Activated CD8-positive, alpha-beta memory T cell treated with anti-CD3 and anti-CD28 coated beads for 4 hours (primary cell): ENCODE results near the gene AEBP1.

ENCODE experiments used
- DNase-seq, 2 donors: peaks; one replicate each; pipeline ENCODE4 v3.0.0-alpha.2; 2020; ENCODE audit warnings: low read depth in 2 of 2

AEBP1 gene

GRCh38 chr7:44142028-44142427 is 37.9 kb downstream of the AEBP1 start:
- no peak for DNase-seq

DNA sequence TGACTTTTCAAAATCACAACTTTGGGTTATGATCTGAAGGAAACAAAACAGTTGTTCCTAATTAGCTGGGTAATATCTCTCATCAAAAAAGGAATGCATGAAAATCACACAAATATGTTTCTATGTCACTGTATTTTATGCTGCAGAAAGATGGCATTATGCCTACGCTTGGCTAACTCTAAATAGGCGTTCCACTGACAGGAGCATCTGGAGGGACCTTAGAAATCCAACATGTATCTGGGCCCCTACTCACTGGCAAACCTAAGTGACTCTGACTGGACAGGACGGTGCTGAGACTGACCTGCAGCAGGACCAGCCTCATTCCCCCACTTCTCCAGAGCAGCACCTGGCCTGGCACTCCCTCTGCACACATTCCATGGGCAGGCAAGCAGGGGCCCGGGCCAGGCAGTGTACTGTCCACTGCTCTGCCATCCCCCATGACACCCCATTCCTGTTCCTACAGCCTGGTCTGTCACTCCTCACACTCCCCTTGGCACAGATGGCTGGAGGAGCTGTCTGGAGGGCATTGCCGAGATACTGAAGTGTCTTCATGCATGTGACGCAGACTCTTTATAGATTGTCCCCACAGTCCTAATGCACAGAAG is 39.6 kb downstream of the AEBP1 start:
- no peak for DNase-seq

GRCh38 chr7:44144426-44144967 is 40.4 kb downstream of the AEBP1 start:
- DNase-seq: no peak

DNA sequence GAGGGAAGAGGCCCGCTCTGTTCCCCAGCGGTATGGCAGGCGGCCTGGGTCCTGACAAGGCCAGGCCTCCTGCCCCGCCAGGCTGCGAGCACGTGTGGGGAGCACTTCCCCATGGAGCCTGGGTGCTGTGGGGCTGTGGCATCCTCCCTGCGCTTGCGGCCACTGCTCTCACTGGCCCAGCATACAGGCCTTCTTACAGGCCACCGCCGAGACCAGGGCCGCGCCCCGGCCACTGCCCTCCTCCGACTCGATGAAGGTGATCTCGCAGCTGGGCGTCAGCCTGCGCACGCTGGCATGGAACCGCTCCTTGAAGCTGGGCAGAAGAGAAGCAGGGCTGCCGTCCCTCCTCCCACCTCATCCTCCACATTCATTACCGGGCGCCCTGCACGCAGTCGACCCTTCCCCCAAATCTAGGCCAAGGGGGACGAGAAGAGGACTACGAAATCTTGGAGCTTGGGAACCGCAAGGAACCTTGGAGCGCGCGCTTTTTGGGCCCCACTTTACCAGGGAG is 40.9 kb downstream of the AEBP1 start:
- DNase-seq: no peak

DNA sequence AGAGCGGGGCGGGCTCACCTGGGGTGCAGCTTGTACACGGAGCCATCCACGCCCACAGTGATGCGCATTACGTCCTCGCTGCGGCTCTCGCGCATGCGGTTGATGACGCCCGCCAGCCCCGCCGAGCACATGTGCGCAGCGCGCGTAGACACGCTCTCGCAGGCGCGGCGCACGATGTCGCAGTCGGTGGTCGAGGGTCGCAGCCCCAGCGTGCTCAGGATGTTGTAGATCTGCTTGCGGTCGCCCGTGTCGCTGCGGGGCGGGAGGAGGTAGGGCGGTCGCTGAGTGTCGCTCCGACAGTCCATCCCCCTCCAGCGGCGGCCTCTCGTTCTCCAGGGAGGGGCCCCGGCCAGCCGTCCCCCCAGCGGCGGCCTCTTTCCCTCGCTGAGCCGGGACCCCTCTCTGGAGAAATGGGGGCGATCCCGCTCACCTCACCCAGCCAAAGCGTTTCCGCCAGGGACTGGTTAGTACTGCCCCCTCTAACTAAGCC is 41.4 kb downstream of the AEBP1 start:
- DNase-seq: peak; percentile 43 to 44

- DNase-seq: peak; percentile 19 to 47
Measured at GRCh38 chr7:44145969-44146911, 42.1 kb downstream of the AEBP1 start.

GRCh38 chr7:44147026-44147991 is 43.2 kb downstream of the AEBP1 start:
- no peak for DNase-seq

GRCh38 chr7:44148166-44148565 is 44.0 kb downstream of the AEBP1 start:
- no peak for DNase-seq

DNA sequence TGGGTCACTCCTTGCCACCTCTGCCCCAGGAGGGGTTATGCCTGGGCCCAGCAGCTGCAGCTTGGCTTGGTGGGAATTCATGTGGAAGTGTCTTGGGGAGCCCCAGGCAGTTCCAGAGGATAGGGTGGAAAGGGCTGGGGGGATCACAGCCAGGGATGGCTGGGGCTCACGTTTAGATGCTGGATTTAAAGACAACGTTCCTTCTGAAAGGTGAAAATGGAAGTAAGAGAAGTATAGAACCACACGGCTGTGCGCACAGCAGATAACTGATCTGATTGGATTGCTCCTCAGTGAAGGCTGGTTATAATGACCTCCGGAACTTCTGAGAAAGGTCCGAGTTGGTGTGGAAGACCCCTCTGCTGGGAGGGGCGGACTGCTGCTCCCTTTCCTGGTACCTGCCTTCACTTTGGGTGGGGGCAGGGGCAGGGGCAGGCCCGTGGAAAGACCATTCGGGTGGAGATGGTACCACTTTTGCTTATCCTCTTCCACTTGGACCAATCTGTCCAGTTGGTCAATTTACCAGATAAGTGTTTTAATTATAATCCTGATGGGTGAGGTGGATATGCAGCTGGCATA is 44.9 kb downstream of the AEBP1 start:
- no peak for DNase-seq

- no peak for DNase-seq
Measured at GRCh38 chr7:44149571-44150465, 45.7 kb downstream of the AEBP1 start.

GRCh38 chr7:44150466-44150832 is 46.3 kb downstream of the AEBP1 start:
- DNase-seq: no peak

- DNase-seq: no peak
Measured at GRCh38 chr7:44150966-44151941, 47.1 kb downstream of the AEBP1 start.

DNA sequence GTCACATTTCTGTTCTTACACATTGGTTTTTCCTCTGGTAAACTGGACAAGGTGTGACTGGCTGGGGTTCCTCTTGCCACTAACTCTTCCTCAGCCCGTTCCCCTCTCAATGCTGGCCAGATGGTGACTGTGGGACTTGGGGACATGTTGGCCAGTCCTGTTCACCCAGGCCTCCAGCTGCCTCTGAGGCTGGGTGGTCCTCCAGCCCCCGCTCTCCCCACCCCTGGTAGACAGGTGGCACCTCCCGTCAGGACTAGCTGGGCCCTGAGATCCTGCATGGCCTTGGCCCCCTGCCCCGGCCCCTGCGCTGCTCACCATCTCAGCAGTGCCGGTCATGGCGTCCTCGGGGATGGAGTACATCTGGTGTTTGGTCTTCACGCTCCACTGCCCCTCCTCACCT is 47.8 kb downstream of the AEBP1 start:
- DNase-seq: no peak

- DNase-seq: no peak
Measured at GRCh38 chr7:44152971-44153947, 49.1 kb downstream of the AEBP1 start.

- DNase-seq: no peak
Measured at GRCh38 chr7:44153948-44154335, 49.8 kb downstream of the AEBP1 start.

- no peak for DNase-seq
Measured at GRCh38 chr7:44154703-44155102, 50.6 kb downstream of the AEBP1 start.
